Measurements from ENCODE around the gene ATOX1.

The ATOX1 gene

GRCh38 chr5:151703227-151703626, 55.2 kb downstream of the ATOX1 start:
- TF ChIP-seq GATA2 (IDR thresholded peaks at IDR 0.05; ENCODE audit: low read depth, low read length) (peak; percentile 89), GATA3 (IDR thresholded peaks at IDR 0.05; ENCODE audit: low read depth, low read length) (peak; percentile 84)

GRCh38 chr5:151700820-151701219, 57.6 kb downstream of the ATOX1 start:
- TF ChIP-seq GATA3 (IDR thresholded peaks at IDR 0.05; ENCODE audit: low read depth, low read length) (no peak), GATA2 (IDR thresholded peaks at IDR 0.05; ENCODE audit: low read depth, low read length) (peak; percentile 66)

DNA sequence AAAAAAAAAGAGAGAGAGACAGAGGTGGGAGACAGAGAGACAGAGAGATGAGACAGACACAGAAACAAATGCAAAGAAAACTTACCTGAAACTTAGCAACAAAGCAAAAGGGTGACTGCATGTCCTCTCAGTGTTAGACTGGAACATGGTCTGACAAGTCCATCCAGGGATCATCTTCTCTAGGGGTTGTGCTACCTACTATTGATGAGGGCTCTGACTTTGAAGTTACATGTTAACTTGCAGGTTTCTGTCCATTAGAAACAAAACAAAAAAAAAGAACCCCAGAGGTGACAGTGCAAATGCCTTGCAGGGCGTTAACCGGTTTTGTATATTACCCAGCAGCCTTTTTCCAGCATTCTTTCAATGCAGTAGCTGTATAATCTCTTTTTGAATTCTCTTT, 58.1 kb downstream of the ATOX1 start:
- TF ChIP-seq GATA3 (IDR thresholded peaks at IDR 0.05; ENCODE audit: low read depth, low read length) (no peak), GATA2 (IDR thresholded peaks at IDR 0.05; ENCODE audit: low read depth, low read length) (no peak)

- no peak for TF ChIP-seq GATA3 (IDR thresholded peaks at IDR 0.05; ENCODE audit: low read depth, low read length)
- TF ChIP-seq GATA2 (IDR thresholded peaks at IDR 0.05; ENCODE audit: low read depth, low read length) = no peak
Observed at GRCh38 chr5:151699071-151699901, 59.1 kb downstream of the ATOX1 start.

- TF ChIP-seq GATA2 (IDR thresholded peaks at IDR 0.05; ENCODE audit: low read depth, low read length) = no peak
- TF ChIP-seq GATA3 (IDR thresholded peaks at IDR 0.05; ENCODE audit: low read depth, low read length) = no peak
Observed at GRCh38 chr5:151697452-151697851, 61.0 kb downstream of the ATOX1 start.

DNA sequence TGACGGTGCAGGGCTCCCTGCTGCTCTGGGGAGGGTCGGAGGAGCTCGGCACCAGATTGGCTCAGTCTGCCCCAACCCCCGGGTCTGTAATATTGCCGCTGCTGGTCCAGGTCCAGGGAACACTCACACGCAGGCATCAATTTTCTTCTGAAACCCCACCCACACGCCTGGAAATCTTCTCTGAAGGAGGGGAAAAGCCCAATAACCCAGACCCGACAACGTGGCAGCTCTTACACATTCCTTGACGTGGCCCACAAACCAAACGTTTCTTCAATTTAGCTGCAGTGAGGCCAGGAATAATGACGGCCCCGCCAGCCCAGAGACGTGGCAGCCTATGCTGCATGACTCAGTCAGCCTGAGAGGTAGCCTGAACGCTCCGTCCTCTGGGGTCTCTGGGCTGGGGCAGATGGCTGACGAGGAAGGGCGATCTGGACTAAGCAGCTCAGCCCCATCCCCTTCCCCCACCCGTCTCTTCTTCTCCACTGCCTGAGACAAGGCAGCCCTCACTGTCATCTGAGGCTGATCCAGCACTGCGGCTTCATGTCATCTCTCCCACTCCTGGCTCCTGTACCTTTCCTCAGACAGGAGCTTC, 61.9 kb downstream of the ATOX1 start:
- TF ChIP-seq GATA3 (IDR thresholded peaks at IDR 0.05; ENCODE audit: low read depth, low read length) = no peak
- no peak for TF ChIP-seq GATA2 (IDR thresholded peaks at IDR 0.05; ENCODE audit: low read depth, low read length)

DNA sequence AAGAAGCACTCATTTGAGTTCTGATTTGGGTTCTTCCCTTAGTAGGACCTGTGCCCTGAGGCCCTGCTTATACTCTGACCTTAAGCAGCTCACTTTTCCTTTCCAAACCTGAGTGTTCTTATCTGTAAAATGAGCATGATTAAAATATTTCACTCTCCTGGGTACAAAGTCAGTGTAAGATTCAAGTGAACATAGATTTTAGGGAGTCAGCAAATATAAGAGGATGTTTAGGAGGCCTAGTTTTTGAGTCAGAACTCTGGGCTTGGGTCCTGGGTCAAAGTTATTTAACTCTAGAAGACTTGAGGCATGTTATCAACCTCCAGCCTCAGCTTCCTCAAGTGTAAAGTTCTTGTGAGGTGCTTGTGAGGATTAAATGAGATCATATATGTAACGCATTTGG, 63.0 kb downstream of the ATOX1 start:
- TF ChIP-seq GATA3 (IDR thresholded peaks at IDR 0.05; ENCODE audit: low read depth, low read length) (no peak), GATA2 (IDR thresholded peaks at IDR 0.05; ENCODE audit: low read depth, low read length) (no peak)

DNA sequence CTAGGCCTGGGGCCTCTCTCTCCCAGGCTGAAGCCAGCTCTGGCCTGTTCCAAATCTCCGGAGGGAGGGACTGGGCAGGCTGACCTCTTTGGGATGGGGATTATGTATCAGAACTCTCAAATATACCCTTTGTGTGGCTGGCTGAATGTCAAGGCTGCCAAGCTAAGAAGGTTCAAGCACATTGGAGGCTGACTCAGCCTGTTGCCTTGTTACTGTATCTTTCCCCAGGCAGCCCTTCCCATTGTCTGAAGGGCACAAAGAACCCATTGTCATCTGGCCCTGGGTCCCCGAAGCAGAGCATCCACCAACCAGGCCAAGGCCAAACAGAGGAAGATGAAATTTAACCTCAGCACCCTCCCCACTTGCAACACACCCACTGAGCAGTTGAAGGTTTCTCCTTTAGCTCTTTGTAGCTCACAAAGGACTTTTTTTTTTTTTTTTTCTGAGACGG, 64.4 kb downstream of the ATOX1 start:
- TF ChIP-seq GATA3 (IDR thresholded peaks at IDR 0.05; ENCODE audit: low read depth, low read length) = no peak
- TF ChIP-seq GATA2 (IDR thresholded peaks at IDR 0.05; ENCODE audit: low read depth, low read length) = no peak

Data from SH-SY5Y (cell line).